Endothelial cell of umbilical vein (primary cell): ENCODE results near the gene UNC5A. TPM values are rescaled to one million over a fixed set of nuclear protein-coding genes. Genes with fewer than 3 reads are reported as not detected.

ENCODE experiments used
- BruUV-seq: library from RNA; stranded (reverse); fragments of 400-500 nt; replicated peaks from 2 replicates; lab custom pipeline; 2021; lab: Mats Ljungman, UMichigan
- CTCF ChIA-PET: fragments of 300-600, 350-600 bp; sonication (Branson Sonifier 250); formaldehyde crosslinking; loops from one replicate; lab custom pipeline; 2021; ENCODE audit warnings: antibody characterized with exemption, inconsistent platforms; lab: Charles Lee
- POLR2A ChIA-PET: fragments of 300-600, 350-600 bp; sonication (Branson Sonifier 250); formaldehyde crosslinking; loops from one replicate; lab custom pipeline; 2021; ENCODE audit warnings: antibody characterized with exemption, inconsistent platforms; lab: Charles Lee
- DNase-seq: peaks from one replicate; pipeline ENCODE4 v3.0.0-alpha.2; 2011; ENCODE audit warnings: low read depth, low spot score
- FAIRE-seq: peaks from 2 replicates; lab custom pipeline; 2011; peaks lifted over from hg19 to GRCh38; lab: Jason Lieb, UNC
- H2AFZ ChIP-seq: 2 replicates; pipeline ENCODE4 v1.6.0; 2012; ENCODE audit warnings: low read depth, low read length, control low read depth, inconsistent platforms
- H3K27ac ChIP-seq: 2 replicates; pipeline ENCODE4 v1.5.1; 2011; ENCODE audit warnings: low read depth, mild to moderate bottlenecking, control low read depth, low read length, moderate library complexity; ENCODE audit not compliant: insufficient read depth
- H3K27me3 ChIP-seq, 2 experiments: 2 replicates each; pipeline versions ENCODE4 v1.6.0 to v1.6.1; 2011; ENCODE audit warnings: low read length in 2 of 2, mixed read lengths in 1 of 2; ENCODE audit not compliant: control insufficient read depth in 2 of 2, insufficient read depth in 2 of 2
- H3K36me3 ChIP-seq, 2 experiments: 2 replicates in 1 of 2; 3 replicates in 1 of 2; pipeline ENCODE4 v1.5.1; 2011; ENCODE audit warnings: low read length in 2 of 2, mild to moderate bottlenecking in 1 of 2, moderate library complexity in 1 of 2; ENCODE audit not compliant: control insufficient read depth in 2 of 2, insufficient read depth in 2 of 2; ENCODE audit errors: extremely low read depth in 1 of 2
- H3K4me1 ChIP-seq: 3 replicates; pipeline ENCODE4 v1.5.1; 2011; ENCODE audit warnings: mild to moderate bottlenecking, low read length; ENCODE audit not compliant: control insufficient read depth, insufficient read depth; ENCODE audit errors: extremely low read depth
- H3K4me2 ChIP-seq: 2 replicates; pipeline ENCODE4 v1.6.1; 2011; ENCODE audit warnings: low read length, control low read depth, mixed read lengths; ENCODE audit not compliant: insufficient read depth
- H3K4me3 ChIP-seq, 3 experiments: fragments of 200-600 bp in 1 of 3; sonication (generic), shearing (Covaris generic) in 1 of 3; replicated peaks in 1 of 3; 2 replicates each; pipeline ENCODE4 v1.5.1; 2011 to 2016; ENCODE audit warnings: control low read depth in 3 of 3, low read length in 3 of 3, mild to moderate bottlenecking in 2 of 3, inconsistent platforms in 1 of 3, low read depth in 1 of 3, moderate library complexity in 1 of 3; ENCODE audit not compliant: insufficient read depth in 1 of 3
- H3K79me2 ChIP-seq: 2 replicates; pipeline ENCODE4 v1.6.0; 2012; ENCODE audit warnings: low read length, inconsistent platforms; ENCODE audit not compliant: control insufficient read depth, insufficient read depth
- H3K9ac ChIP-seq: replicated peaks from 2 replicates; pipeline ENCODE3; 2011; ENCODE audit warnings: low read length, control low read depth; ENCODE audit not compliant: insufficient read depth; ENCODE audit errors: extremely low read depth
- H3K9me1 ChIP-seq: replicated peaks from 3 replicates; pipeline ENCODE4 v1.6.0; 2011; ENCODE audit warnings: mild to moderate bottlenecking, low read length; ENCODE audit not compliant: control insufficient read depth, insufficient read depth; ENCODE audit errors: extremely low read depth
- H3K9me3 ChIP-seq: replicated peaks from 2 replicates; pipeline ENCODE4 v1.5.1; 2012; ENCODE audit warnings: low read length, inconsistent platforms; ENCODE audit not compliant: control insufficient read depth, insufficient read depth
- H4K20me1 ChIP-seq: replicated peaks from 2 replicates; pipeline ENCODE3; 2011; ENCODE audit warnings: mild to moderate bottlenecking, low read length; ENCODE audit not compliant: control insufficient read depth, insufficient read depth; ENCODE audit errors: extremely low read depth
- EZH2 ChIP-seq: IDR thresholded peaks from 2 replicates; pipeline ENCODE4 v1.6.1; 2012; ENCODE audit warnings: borderline replicate concordance, low read depth, mild to moderate bottlenecking, moderate library complexity, low read length, inconsistent platforms; ENCODE audit not compliant: severe bottlenecking
- FOS ChIP-seq: IDR thresholded peaks from 2 replicates; pipeline ENCODE4 v1.6.1; 2011; ENCODE audit warnings: mild to moderate bottlenecking, low read length, moderate library complexity, borderline replicate concordance; ENCODE audit not compliant: insufficient read depth
- GATA2 ChIP-seq: IDR thresholded peaks from 2 replicates; pipeline ENCODE4 v1.7.0; 2011; ENCODE audit warnings: low read depth, mild to moderate bottlenecking, moderate library complexity, mixed read lengths, low read length; ENCODE audit not compliant: insufficient read length, insufficient read depth
- JUN ChIP-seq: IDR thresholded peaks from 2 replicates; pipeline ENCODE4 v1.6.1; 2011; ENCODE audit warnings: borderline replicate concordance, low read depth; ENCODE audit not compliant: insufficient read length, insufficient read depth
- MAX ChIP-seq: IDR thresholded peaks from 2 replicates; pipeline ENCODE4 v1.6.1; 2011; ENCODE audit not compliant: insufficient read depth, insufficient read length
- MYC ChIP-seq: IDR thresholded peaks from one replicate; pipeline ENCODE4 v1.6.1; 2011; ENCODE audit warnings: mild to moderate bottlenecking, low read depth, low read length
- POLR2A ChIP-seq: IDR thresholded peaks from 2 replicates; pipeline ENCODE4 v1.6.1; 2012; ENCODE audit warnings: low read depth, mild to moderate bottlenecking, control low read depth, low read length
- POLR2AphosphoS5 ChIP-seq: IDR thresholded peaks from 2 replicates; pipeline ENCODE4 v1.6.1; 2012; ENCODE audit warnings: low read depth, mild to moderate bottlenecking, control low read depth, low read length, moderate library complexity; ENCODE audit not compliant: insufficient read depth
- dilution Hi-C: fragments of 300-500 bp; cut with MboI; formaldehyde crosslinking; loops from one replicate; pipeline ENCODE4 v1.15.0; 2019; ENCODE audit warnings: low sequenced_read_pairs; ENCODE audit not compliant: extremely low pct_ligation_motif_present
- intact Hi-C: fragments of 100-400 bp; cut with micrococcal nuclease; formaldehyde crosslinking; loops from one replicate; pipeline ENCODE4 v1.10.0; 2022
- polyA plus RNA-seq, 4 experiments: library from polyadenylated mRNA; depleted of rRNA in 3 of 4; stranded (reverse) in 3 of 4; unstranded in 1 of 4; fragments of >200 nt; gene quantifications; 2 replicates each; pipeline versions ENCODE4 v1.2.1 to v1.2.3, GENCODE V29; 2011 to 2012; ENCODE audit warnings: missing spikeins in 1 of 4
- total RNA-seq: library from RNA; stranded (reverse); gene quantifications from 2 replicates; pipeline ENCODE4 v1.2.3, GENCODE V29; 2021
- TF ChIP-seq, protein P1 (sequence below), 2 donors: IDR thresholded peaks; 1 replicate in 1 of 2; 2 replicates in 1 of 2; pipeline ENCODE4 v1.5.1; 2011; ENCODE audit warnings: low read length in 2 of 2, mild to moderate bottlenecking in 2 of 2, moderate library complexity in 2 of 2, control low read depth in 1 of 2, inconsistent platforms in 1 of 2, low read depth in 1 of 2; ENCODE audit not compliant: insufficient read depth in 1 of 2; ENCODE audit errors: extremely low read depth in 1 of 2

UNC5A gene
- total and polyA plus RNA-seq, 2 donors (not counting 3 experiments of a cell fraction or from before 2014, with no cell fraction given), result 0.08 to 0.22 TPM

- no peak for TF ChIP-seq JUN
- TF ChIP-seq MYC, result no peak
- TF ChIP-seq EZH2, result no peak
- TF ChIP-seq, protein P1, sequence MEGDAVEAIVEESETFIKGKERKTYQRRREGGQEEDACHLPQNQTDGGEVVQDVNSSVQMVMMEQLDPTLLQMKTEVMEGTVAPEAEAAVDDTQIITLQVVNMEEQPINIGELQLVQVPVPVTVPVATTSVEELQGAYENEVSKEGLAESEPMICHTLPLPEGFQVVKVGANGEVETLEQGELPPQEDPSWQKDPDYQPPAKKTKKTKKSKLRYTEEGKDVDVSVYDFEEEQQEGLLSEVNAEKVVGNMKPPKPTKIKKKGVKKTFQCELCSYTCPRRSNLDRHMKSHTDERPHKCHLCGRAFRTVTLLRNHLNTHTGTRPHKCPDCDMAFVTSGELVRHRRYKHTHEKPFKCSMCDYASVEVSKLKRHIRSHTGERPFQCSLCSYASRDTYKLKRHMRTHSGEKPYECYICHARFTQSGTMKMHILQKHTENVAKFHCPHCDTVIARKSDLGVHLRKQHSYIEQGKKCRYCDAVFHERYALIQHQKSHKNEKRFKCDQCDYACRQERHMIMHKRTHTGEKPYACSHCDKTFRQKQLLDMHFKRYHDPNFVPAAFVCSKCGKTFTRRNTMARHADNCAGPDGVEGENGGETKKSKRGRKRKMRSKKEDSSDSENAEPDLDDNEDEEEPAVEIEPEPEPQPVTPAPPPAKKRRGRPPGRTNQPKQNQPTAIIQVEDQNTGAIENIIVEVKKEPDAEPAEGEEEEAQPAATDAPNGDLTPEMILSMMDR (IDR thresholded peaks at IDR 0.05; ENCODE audit: extremely low read depth in 1 of 2, insufficient read depth in 1 of 2, low read depth in 1 of 2, low read length in 2 of 2), result no peak
- TF ChIP-seq FOS, result no peak
- no peak for TF ChIP-seq POLR2AphosphoS5
- TF ChIP-seq GATA2, result no peak
- TF ChIP-seq POLR2A, result no peak
- TF ChIP-seq MAX, result no peak
- ChIA-PET CTCF (interaction anchor here (1.1 kb wide), 1 partner anchor 9 kb away, joined by 3 read pairs; no protein-coding TSS in a partner anchor), POLR2A (no interaction called here)
- Histone ChIP-seq H3K4me3 (no peak overlapping the region), H3K27ac (no peak overlapping the region), H4K20me1 (no peaks in the 10 kb centered on the region), H3K9me3 (no peaks in the 10 kb centered on the region), H3K9me1 (no peaks in the 10 kb centered on the region), H3K4me1 (no peaks in the 10 kb centered on the region), H3K9ac (no peak overlapping the region), H3K79me2 (no peaks in the 10 kb centered on the region), H3K36me3 (peaks cover 24 to 43% of the 10 kb centered on the region in 2 experiments), H3K27me3 (no peaks in the 10 kb centered on the region), H3K4me2 (no peak overlapping the region), H2AFZ (no peak overlapping the region)
- FAIRE-seq (no peak), DNase-seq (no peak)
- intact Hi-C loops, result no loop called here
- dilution Hi-C loops, result no loop called here
- no TSS peak for BruUV-seq
Measured at GRCh38 chr5:176906796-176907195, 96.4 kb downstream of the UNC5A start.
